Measurements from ENCODE around the gene TPSAB1.
A peak's percentile ranks its signal among the peaks of the same experiment; 100 is the strongest.

The TPSAB1 gene

DNA sequence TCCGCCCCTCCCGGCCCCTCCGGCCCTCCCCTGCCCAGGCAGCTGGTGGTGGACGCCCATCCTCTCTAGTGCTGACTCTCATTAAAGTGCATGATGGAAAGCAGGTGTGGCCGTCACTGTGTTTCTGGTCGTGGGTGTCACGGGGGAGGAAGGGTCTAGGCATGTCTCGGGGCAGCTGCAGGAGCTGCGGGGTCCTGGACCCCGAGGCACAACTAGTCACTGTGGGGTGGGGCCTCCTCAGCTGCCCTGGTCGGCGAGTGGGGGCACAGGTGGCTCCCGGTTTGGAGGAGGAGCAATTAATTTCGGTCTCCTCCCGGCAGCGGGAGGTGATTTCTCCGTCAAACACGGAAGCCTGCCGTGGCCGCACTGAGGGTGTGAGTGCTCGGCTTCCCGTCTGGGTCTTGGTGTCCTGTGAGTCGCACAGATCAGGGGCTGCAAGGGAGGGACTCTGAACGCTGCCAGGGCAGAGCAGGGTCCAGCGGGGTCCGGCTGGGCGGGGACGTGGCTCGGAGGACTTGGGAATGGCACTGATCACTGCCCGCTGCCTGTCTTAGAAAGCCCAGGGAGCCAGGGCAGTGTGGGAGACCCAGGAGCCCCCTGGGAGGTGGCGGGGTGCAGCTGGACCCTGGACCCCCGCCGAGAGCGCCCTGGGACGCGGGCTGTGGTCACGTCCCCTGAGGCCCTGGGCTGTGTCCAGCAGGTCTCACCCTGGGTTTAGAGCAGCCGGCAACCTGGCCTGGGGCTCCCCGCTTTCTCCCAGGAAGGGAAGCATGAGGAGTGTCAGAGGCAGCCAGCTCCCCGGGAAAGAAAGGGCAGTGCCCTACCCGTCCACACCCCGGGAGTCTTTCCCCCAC lies 18.6 kb downstream of the TPSAB1 start:
- Histone ChIP-seq H3K27me3 (ENCODE audit: insufficient read depth, low read depth) (peaks cover 82% of the 10 kb centered on the region), H4K20me1 (ENCODE audit: insufficient read depth) (no peaks in the 10 kb centered on the region), H3K9ac (no peak overlapping the region), H3K4me2 (peak overlapping the region; percentile 36; the same call in 1 of the 2 replicates), H2AFZ (ENCODE audit: low read depth) (no peak overlapping the region; the same call in 1 of the 2 replicates), H3K36me3 (ENCODE audit: insufficient read depth) (no peaks in the 10 kb centered on the region), H3K27ac (no peak overlapping the region), H3K4me1 (ENCODE audit: low read depth, poor library complexity, severe bottlenecking) (peaks cover 9% of the 10 kb centered on the region), H3K79me2 (ENCODE audit: insufficient read depth, low read depth) (no peaks in the 10 kb centered on the region), H3K4me3 (IDR thresholded peaks at IDR 0.05; ENCODE audit: insufficient read depth, low read depth, low read length) (no peak overlapping the region)
- TF ChIP-seq, protein P1, sequence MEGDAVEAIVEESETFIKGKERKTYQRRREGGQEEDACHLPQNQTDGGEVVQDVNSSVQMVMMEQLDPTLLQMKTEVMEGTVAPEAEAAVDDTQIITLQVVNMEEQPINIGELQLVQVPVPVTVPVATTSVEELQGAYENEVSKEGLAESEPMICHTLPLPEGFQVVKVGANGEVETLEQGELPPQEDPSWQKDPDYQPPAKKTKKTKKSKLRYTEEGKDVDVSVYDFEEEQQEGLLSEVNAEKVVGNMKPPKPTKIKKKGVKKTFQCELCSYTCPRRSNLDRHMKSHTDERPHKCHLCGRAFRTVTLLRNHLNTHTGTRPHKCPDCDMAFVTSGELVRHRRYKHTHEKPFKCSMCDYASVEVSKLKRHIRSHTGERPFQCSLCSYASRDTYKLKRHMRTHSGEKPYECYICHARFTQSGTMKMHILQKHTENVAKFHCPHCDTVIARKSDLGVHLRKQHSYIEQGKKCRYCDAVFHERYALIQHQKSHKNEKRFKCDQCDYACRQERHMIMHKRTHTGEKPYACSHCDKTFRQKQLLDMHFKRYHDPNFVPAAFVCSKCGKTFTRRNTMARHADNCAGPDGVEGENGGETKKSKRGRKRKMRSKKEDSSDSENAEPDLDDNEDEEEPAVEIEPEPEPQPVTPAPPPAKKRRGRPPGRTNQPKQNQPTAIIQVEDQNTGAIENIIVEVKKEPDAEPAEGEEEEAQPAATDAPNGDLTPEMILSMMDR (conservative IDR thresholded peaks at IDR 0.05; ENCODE audit: low read depth, low read length): no peak

- Histone ChIP-seq H3K4me2 (no peak overlapping the region), H3K27ac (no peak overlapping the region), H3K4me1 (ENCODE audit: low read depth, poor library complexity, severe bottlenecking) (peaks cover 9% of the 10 kb centered on the region), H3K9ac (no peak overlapping the region), H3K27me3 (ENCODE audit: insufficient read depth, low read depth) (peaks cover 83% of the 10 kb centered on the region), H2AFZ (ENCODE audit: low read depth) (no peak overlapping the region), H4K20me1 (ENCODE audit: insufficient read depth) (no peaks in the 10 kb centered on the region), H3K79me2 (ENCODE audit: insufficient read depth, low read depth) (no peaks in the 10 kb centered on the region), H3K4me3 (IDR thresholded peaks at IDR 0.05; ENCODE audit: insufficient read depth, low read depth, low read length) (no peak overlapping the region), H3K36me3 (ENCODE audit: insufficient read depth) (no peaks in the 10 kb centered on the region)
- TF ChIP-seq, protein P1 (conservative IDR thresholded peaks at IDR 0.05; ENCODE audit: low read depth, low read length): no peak
These were observed 19.2 kb downstream of the TPSAB1 start for GRCh38 chr16:1259760-1260068.

DNA sequence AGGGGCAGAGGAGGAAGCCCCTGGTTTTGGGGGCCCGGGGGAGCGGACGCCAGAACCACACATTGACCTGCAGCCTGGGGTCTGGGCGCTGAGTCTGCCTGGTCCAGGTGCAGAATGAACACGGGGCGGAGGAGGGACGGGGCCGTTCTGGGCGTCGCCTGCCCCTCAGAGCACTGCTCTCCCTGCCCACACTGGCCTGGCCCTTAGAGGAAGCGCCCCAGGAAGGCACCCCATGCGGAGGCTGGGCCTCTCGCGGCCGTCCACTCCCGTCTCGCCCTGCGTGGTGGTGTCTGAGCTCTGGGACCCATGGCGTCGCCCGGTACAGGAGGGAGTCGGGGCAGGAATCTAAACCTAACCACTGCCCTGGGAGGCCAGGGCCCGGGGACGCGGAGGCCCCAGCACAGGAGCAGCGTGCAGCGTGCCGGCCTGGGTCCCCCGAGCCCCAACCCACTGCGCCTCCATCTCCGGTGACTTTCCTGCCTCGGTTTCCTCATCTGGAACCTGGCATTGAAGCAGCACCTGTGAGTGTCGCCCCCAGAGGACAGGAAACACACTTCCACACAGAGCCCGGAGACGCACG lies 19.7 kb downstream of the TPSAB1 start:
- H3K4me3 ChIP-seq (IDR thresholded peaks at IDR 0.05; ENCODE audit: insufficient read depth, low read depth, low read length): no peak overlapping the region
- H3K27ac ChIP-seq: no peak overlapping the region
- H2AFZ ChIP-seq (ENCODE audit: low read depth): no peak overlapping the region
- H3K36me3 ChIP-seq (ENCODE audit: insufficient read depth): no peaks in the 10 kb centered on the region
- H4K20me1 ChIP-seq (ENCODE audit: insufficient read depth): no peaks in the 10 kb centered on the region
- peaks cover 9% of the 10 kb centered on the region for H3K4me1 ChIP-seq (ENCODE audit: low read depth, poor library complexity, severe bottlenecking)
- H3K27me3 ChIP-seq (ENCODE audit: insufficient read depth, low read depth): peaks cover 84% of the 10 kb centered on the region
- H3K9ac ChIP-seq: no peak overlapping the region
- no peak overlapping the region for H3K4me2 ChIP-seq
- TF ChIP-seq, protein P1 (conservative IDR thresholded peaks at IDR 0.05; ENCODE audit: low read depth, low read length): no peak
- no peaks in the 10 kb centered on the region for H3K79me2 ChIP-seq (ENCODE audit: insufficient read depth, low read depth)

GRCh38 chr16:1261131-1261892 lies 20.8 kb downstream of the TPSAB1 start:
- TF ChIP-seq, protein P1 (conservative IDR thresholded peaks at IDR 0.05; ENCODE audit: low read depth, low read length): no peak
- peaks cover 9% of the 10 kb centered on the region for H3K4me1 ChIP-seq (ENCODE audit: low read depth, poor library complexity, severe bottlenecking)
- no peaks in the 10 kb centered on the region for H3K79me2 ChIP-seq (ENCODE audit: insufficient read depth, low read depth)
- no peak overlapping the region for H3K4me3 ChIP-seq (IDR thresholded peaks at IDR 0.05; ENCODE audit: insufficient read depth, low read depth, low read length)
- H2AFZ ChIP-seq (ENCODE audit: low read depth): no peak overlapping the region
- H3K36me3 ChIP-seq (ENCODE audit: insufficient read depth): no peaks in the 10 kb centered on the region
- no peak overlapping the region for H3K4me2 ChIP-seq
- no peak overlapping the region for H3K27ac ChIP-seq
- H3K9ac ChIP-seq: no peak overlapping the region
- H4K20me1 ChIP-seq (ENCODE audit: insufficient read depth): no peaks in the 10 kb centered on the region
- H3K27me3 ChIP-seq (ENCODE audit: insufficient read depth, low read depth): peaks cover 89% of the 10 kb centered on the region
